ENCODE data around the gene SNTG2.

SNTG2 gene

GRCh38 chr2:1237783-1238182 is 287.1 kb downstream of the SNTG2 start:
- DNase-seq (ENCODE audit: low read depth), result no peak

- no peak for DNase-seq (ENCODE audit: low read depth)
These were observed 288.0 kb downstream of the SNTG2 start for GRCh38 chr2:1238598-1239138.

- DNase-seq (ENCODE audit: low read depth), result no peak
These were observed 294.5 kb downstream of the SNTG2 start for GRCh38 chr2:1245193-1245592.

GRCh38 chr2:1246239-1246638 is 295.6 kb downstream of the SNTG2 start:
- DNase-seq (ENCODE audit: low read depth), result no peak

- DNase-seq (ENCODE audit: low read depth), result no peak
These were observed 296.3 kb downstream of the SNTG2 start for GRCh38 chr2:1246991-1247390.

- no peak for DNase-seq (ENCODE audit: low read depth)
These were observed 297.5 kb downstream of the SNTG2 start for GRCh38 chr2:1248187-1248586.

- no peak for DNase-seq (ENCODE audit: low read depth)
These were observed 299.4 kb downstream of the SNTG2 start for GRCh38 chr2:1249897-1250687.

- DNase-seq (ENCODE audit: low read depth), result no peak
These were observed 300.9 kb downstream of the SNTG2 start for GRCh38 chr2:1251520-1251919.

- no peak for DNase-seq (ENCODE audit: low read depth)
These were observed 303.0 kb downstream of the SNTG2 start for GRCh38 chr2:1253629-1254028.

GRCh38 chr2:1254662-1255343 is 304.2 kb downstream of the SNTG2 start:
- DNase-seq (ENCODE audit: low read depth), result no peak

GRCh38 chr2:1256632-1257324 is 306.1 kb downstream of the SNTG2 start:
- DNase-seq (ENCODE audit: low read depth), result no peak

- no peak for DNase-seq (ENCODE audit: low read depth)
These were observed 306.7 kb downstream of the SNTG2 start for GRCh38 chr2:1257334-1257733.

- no peak for DNase-seq (ENCODE audit: low read depth)
These were observed 309.1 kb downstream of the SNTG2 start for GRCh38 chr2:1259746-1260145.

GRCh38 chr2:1262609-1263008 is 312.0 kb downstream of the SNTG2 start:
- DNase-seq (ENCODE audit: low read depth), result no peak

GRCh38 chr2:1265454-1265853 is 314.8 kb downstream of the SNTG2 start:
- DNase-seq (ENCODE audit: low read depth), result no peak

GRCh38 chr2:1266351-1266750 is 315.7 kb downstream of the SNTG2 start:
- no peak for DNase-seq (ENCODE audit: low read depth)

- DNase-seq (ENCODE audit: low read depth), result no peak
These were observed 317.4 kb downstream of the SNTG2 start for GRCh38 chr2:1268034-1268433.

GRCh38 chr2:1269812-1270211 is 319.2 kb downstream of the SNTG2 start:
- DNase-seq (ENCODE audit: low read depth), result no peak

GRCh38 chr2:1272835-1273234 is 322.2 kb downstream of the SNTG2 start:
- no peak for DNase-seq (ENCODE audit: low read depth)

- DNase-seq (ENCODE audit: low read depth), result no peak
These were observed 327.0 kb downstream of the SNTG2 start for GRCh38 chr2:1277634-1278033.

GRCh38 chr2:1278125-1278524 is 327.5 kb downstream of the SNTG2 start:
- no peak for DNase-seq (ENCODE audit: low read depth)

- DNase-seq (ENCODE audit: low read depth), result no peak
These were observed 328.2 kb downstream of the SNTG2 start for GRCh38 chr2:1278861-1279260.

GRCh38 chr2:1282552-1282951 is 331.9 kb downstream of the SNTG2 start:
- DNase-seq (ENCODE audit: low read depth), result no peak

All from stimulated activated CD8-positive, alpha-beta memory T cell treated with anti-CD3 and anti-CD28 coated beads, Interleukin-7, amount 100 ng/mL, for 24 hours (primary cell).